Activated T-cell treated with anti-CD3 and anti-CD28 coated beads, Interleukin-2, amount 50 U/mL, for 24 hours (primary cell): ENCODE measurements around the gene DSCAML1.
A peak's percentile ranks its signal among the peaks of the same experiment; 100 is the strongest.

Experiments
- DNase-seq: peaks from one replicate; pipeline ENCODE4 v3.0.0-alpha.2; 2020
- H3K27ac Mint-ChIP-seq: 2 replicates; pipeline ENCODE4 v1.8.0; 2020; ENCODE audit warnings: mild to moderate bottlenecking, mixed read lengths
- H3K27me3 Mint-ChIP-seq: 2 replicates; pipeline ENCODE4 v1.8.0; 2020; ENCODE audit warnings: mixed read lengths
- H3K36me3 Mint-ChIP-seq: 2 replicates; pipeline ENCODE4 v1.8.0; 2020; ENCODE audit warnings: low read depth, mixed read lengths
- H3K4me1 Mint-ChIP-seq: 2 replicates; pipeline ENCODE4 v1.8.0; 2020; ENCODE audit warnings: low read depth, mixed read lengths
- H3K4me3 Mint-ChIP-seq: 2 replicates; pipeline ENCODE4 v1.8.0; 2020; ENCODE audit warnings: mild to moderate bottlenecking, moderate library complexity, mixed read lengths
- H3K9me3 Mint-ChIP-seq: 2 replicates; pipeline ENCODE4 v1.8.0; 2020; ENCODE audit warnings: mixed read lengths

Gene DSCAML1

DNA sequence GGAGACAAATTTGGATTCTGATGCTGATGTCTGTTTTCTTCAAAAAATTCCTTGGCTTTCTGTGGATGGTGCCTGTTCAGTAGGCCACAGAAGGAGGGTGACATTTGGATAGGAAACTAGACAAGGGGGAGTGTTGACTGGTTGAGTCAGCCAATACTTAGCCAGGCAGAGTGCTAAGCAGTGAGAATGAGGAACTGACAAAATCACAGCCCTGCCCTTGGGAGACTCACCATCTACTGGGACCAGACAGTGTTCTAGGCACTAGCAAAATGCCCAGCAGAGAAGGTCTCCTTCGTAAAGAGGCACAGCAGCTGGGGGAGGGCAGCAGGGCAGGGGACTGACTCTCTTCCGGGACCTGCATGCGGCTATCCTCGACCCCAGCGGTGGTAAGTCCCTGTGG, 190.2 kb downstream of the DSCAML1 start:
- H3K27ac Mint-ChIP-seq: no peak overlapping the region
- H3K9me3 Mint-ChIP-seq: no peaks in the 10 kb centered on the region
- no peak overlapping the region for H3K4me3 Mint-ChIP-seq
- H3K27me3 Mint-ChIP-seq: peaks cover 6% of the 10 kb centered on the region
- H3K36me3 Mint-ChIP-seq: no peaks in the 10 kb centered on the region
- DNase-seq: no peak
- peaks cover 24% of the 10 kb centered on the region for H3K4me1 Mint-ChIP-seq

- H3K27ac Mint-ChIP-seq: no peak overlapping the region
- peaks cover 2% of the 10 kb centered on the region for H3K27me3 Mint-ChIP-seq
- H3K9me3 Mint-ChIP-seq: no peaks in the 10 kb centered on the region
- H3K4me3 Mint-ChIP-seq: no peak overlapping the region
- no peaks in the 10 kb centered on the region for H3K36me3 Mint-ChIP-seq
- peaks cover 24% of the 10 kb centered on the region for H3K4me1 Mint-ChIP-seq
- DNase-seq: no peak
Measured at GRCh38 chr11:117606211-117606610, 190.8 kb downstream of the DSCAML1 start.

DNA sequence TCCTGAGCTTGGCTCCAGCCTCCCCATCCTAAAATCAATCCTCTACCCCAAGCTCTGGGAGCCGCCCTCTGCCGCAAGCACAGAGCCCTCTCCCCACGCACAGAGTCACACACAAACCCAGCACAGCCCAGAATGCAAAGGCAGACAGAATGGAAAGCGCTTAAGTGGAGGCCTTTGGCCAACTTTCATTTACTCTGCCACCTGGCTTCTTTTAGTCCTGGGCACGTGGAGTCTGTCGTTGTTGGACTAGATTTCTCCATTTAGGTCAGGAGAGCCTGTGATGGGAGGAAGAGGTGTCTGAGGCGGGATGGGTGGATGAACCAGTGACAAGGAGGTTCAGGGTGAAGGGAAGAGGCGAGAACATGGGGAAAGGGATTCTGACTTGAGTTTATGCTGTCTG, 191.7 kb downstream of the DSCAML1 start:
- H3K27me3 Mint-ChIP-seq: peaks cover 4% of the 10 kb centered on the region
- H3K4me1 Mint-ChIP-seq: peaks cover 21% of the 10 kb centered on the region
- no peaks in the 10 kb centered on the region for H3K9me3 Mint-ChIP-seq
- H3K36me3 Mint-ChIP-seq: no peaks in the 10 kb centered on the region
- H3K4me3 Mint-ChIP-seq: no peak overlapping the region
- no peak for DNase-seq
- H3K27ac Mint-ChIP-seq: no peak overlapping the region

DNA sequence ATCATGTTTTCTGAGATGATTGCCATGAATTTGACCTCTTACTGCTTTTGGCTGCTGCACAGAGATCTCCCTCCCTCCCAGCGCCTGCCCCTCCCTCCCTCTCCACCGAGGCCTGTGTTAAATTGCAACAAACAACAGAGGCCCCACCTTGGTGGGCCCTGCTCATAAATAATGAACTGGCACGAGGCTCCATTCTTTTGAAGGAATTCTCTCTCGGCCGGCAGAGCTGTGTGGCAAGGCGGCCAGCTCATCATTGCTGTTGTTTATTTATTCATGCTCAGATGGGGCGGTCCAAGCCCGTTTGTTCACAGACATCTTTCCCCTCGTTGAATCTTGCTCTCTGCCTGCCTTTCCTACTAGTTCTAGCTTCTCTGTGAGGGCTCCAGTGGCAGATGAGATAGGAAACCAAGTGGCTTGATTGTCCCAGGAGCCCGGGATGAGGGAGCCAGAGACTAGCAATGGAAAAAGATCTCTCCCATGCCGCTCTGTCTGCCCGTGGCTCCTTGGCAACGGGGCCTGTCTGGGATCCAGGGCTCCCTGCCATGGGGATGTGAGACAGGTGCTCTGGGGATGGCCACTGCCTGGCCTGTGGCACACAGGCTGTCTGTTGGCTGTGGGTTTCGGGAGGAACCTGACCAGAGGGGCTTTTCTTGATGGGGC, 192.6 kb downstream of the DSCAML1 start:
- no peaks in the 10 kb centered on the region for H3K9me3 Mint-ChIP-seq
- H3K36me3 Mint-ChIP-seq: no peaks in the 10 kb centered on the region
- no peak overlapping the region for H3K27ac Mint-ChIP-seq
- peaks cover 13% of the 10 kb centered on the region for H3K4me1 Mint-ChIP-seq
- no peak overlapping the region for H3K4me3 Mint-ChIP-seq
- peaks cover 11% of the 10 kb centered on the region for H3K27me3 Mint-ChIP-seq
- DNase-seq: no peak

DNA sequence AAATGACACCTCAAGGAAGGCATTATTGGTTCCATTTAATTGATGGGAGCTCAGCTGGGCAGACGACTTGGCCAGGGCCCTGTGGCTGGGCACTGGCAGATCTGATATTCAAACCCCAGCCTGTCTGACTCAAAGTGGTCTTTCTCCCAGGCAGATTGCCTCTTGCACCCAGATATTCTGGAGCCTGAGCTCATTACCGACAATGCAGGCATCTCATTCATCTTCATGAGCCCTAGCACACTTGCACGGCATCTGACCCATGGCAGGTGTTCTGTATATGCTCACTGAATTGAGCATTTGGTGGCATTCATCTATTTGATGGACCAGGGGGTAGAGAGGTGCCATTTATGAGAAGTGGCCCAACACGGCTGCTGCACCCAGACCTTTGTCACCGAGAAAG, 193.1 kb downstream of the DSCAML1 start:
- no peak for DNase-seq
- no peaks in the 10 kb centered on the region for H3K36me3 Mint-ChIP-seq
- H3K27me3 Mint-ChIP-seq: peaks cover 15% of the 10 kb centered on the region
- H3K4me3 Mint-ChIP-seq: no peak overlapping the region
- H3K27ac Mint-ChIP-seq: no peak overlapping the region
- H3K9me3 Mint-ChIP-seq: no peaks in the 10 kb centered on the region
- H3K4me1 Mint-ChIP-seq: peaks cover 13% of the 10 kb centered on the region

GRCh38 chr11:117601006-117601708, 195.9 kb downstream of the DSCAML1 start:
- DNase-seq: no peak
- Mint-ChIP-seq H3K9me3 (no peaks in the 10 kb centered on the region), H3K36me3 (no peaks in the 10 kb centered on the region), H3K4me3 (no peak overlapping the region), H3K27me3 (peaks cover 28% of the 10 kb centered on the region), H3K4me1 (peaks cover 3% of the 10 kb centered on the region), H3K27ac (no peak overlapping the region)

GRCh38 chr11:117600234-117600783, 196.7 kb downstream of the DSCAML1 start:
- no peak overlapping the region for H3K4me3 Mint-ChIP-seq
- no peaks in the 10 kb centered on the region for H3K4me1 Mint-ChIP-seq
- H3K36me3 Mint-ChIP-seq: no peaks in the 10 kb centered on the region
- no peak overlapping the region for H3K27ac Mint-ChIP-seq
- no peaks in the 10 kb centered on the region for H3K9me3 Mint-ChIP-seq
- peaks cover 29% of the 10 kb centered on the region for H3K27me3 Mint-ChIP-seq
- no peak for DNase-seq

DNA sequence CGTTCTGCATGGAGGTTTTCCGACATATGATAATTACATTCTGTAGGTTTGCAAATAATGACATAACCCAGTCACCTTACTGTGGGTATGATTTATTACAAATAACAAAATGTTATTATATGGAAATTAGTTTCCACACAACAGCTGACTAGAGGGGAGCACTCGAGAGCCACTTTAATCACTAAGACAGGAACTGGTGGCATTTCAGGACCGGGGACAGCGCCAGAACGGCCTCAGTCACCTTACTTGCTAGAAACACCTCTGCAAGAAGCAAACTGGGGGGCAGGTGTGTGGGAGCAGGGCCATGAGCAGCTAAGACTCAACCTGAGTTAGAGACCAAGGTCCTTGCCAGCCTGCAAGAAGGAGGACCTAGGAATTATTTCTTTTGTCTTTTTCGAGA, 199.9 kb downstream of the DSCAML1 start:
- Mint-ChIP-seq H3K9me3 (no peaks in the 10 kb centered on the region), H3K36me3 (no peaks in the 10 kb centered on the region), H3K4me3 (no peak overlapping the region), H3K27ac (no peak overlapping the region), H3K4me1 (no peaks in the 10 kb centered on the region), H3K27me3 (peaks cover 29% of the 10 kb centered on the region)
- peak; percentile 50 for DNase-seq

DNA sequence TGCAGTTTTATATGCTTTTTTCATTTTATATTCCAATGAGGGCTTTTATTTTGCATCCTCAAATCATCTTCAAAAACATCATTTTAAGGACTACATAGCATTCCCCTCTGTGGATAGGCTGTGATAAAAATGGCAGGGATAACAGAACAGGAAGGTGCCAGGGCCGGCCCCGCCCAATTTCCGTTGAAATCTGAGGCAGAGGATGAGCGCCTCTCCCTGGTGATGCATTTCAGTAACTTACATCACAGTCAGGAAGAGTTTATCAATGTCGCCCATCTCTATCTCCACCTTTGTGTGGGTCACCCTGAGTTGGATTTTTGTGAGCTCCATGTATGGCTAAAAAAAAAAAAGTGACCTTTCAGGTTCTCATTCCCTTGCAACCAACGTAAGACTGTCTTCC, 201.6 kb downstream of the DSCAML1 start:
- Mint-ChIP-seq H3K36me3 (no peaks in the 10 kb centered on the region), H3K27me3 (peaks cover 25% of the 10 kb centered on the region), H3K4me1 (no peaks in the 10 kb centered on the region), H3K9me3 (no peaks in the 10 kb centered on the region), H3K27ac (no peak overlapping the region), H3K4me3 (no peak overlapping the region)
- no peak for DNase-seq

GRCh38 chr11:117594721-117595120, 202.3 kb downstream of the DSCAML1 start:
- Mint-ChIP-seq H3K4me3 (no peak overlapping the region), H3K4me1 (no peaks in the 10 kb centered on the region), H3K9me3 (no peaks in the 10 kb centered on the region), H3K27me3 (peaks cover 20% of the 10 kb centered on the region), H3K27ac (no peak overlapping the region), H3K36me3 (no peaks in the 10 kb centered on the region)
- no peak for DNase-seq

- Mint-ChIP-seq H3K4me1 (no peaks in the 10 kb centered on the region), H3K36me3 (no peaks in the 10 kb centered on the region), H3K27me3 (peaks cover 9% of the 10 kb centered on the region), H3K4me3 (no peak overlapping the region), H3K27ac (no peak overlapping the region), H3K9me3 (no peaks in the 10 kb centered on the region)
- no peak for DNase-seq
Measured at GRCh38 chr11:117593065-117593464, 204.0 kb downstream of the DSCAML1 start.

- Mint-ChIP-seq H3K27me3 (peaks cover 4% of the 10 kb centered on the region), H3K27ac (no peak overlapping the region), H3K4me3 (no peak overlapping the region), H3K9me3 (no peaks in the 10 kb centered on the region), H3K36me3 (no peaks in the 10 kb centered on the region), H3K4me1 (no peaks in the 10 kb centered on the region)
- DNase-seq: no peak
Measured at GRCh38 chr11:117591316-117592039, 205.5 kb downstream of the DSCAML1 start.

- H3K27ac Mint-ChIP-seq: no peak overlapping the region
- no peaks in the 10 kb centered on the region for H3K9me3 Mint-ChIP-seq
- H3K27me3 Mint-ChIP-seq: no peaks in the 10 kb centered on the region
- H3K36me3 Mint-ChIP-seq: no peaks in the 10 kb centered on the region
- no peak overlapping the region for H3K4me3 Mint-ChIP-seq
- DNase-seq: no peak
- H3K4me1 Mint-ChIP-seq: no peaks in the 10 kb centered on the region
Measured at GRCh38 chr11:117589063-117589462, 208.0 kb downstream of the DSCAML1 start.

DNA sequence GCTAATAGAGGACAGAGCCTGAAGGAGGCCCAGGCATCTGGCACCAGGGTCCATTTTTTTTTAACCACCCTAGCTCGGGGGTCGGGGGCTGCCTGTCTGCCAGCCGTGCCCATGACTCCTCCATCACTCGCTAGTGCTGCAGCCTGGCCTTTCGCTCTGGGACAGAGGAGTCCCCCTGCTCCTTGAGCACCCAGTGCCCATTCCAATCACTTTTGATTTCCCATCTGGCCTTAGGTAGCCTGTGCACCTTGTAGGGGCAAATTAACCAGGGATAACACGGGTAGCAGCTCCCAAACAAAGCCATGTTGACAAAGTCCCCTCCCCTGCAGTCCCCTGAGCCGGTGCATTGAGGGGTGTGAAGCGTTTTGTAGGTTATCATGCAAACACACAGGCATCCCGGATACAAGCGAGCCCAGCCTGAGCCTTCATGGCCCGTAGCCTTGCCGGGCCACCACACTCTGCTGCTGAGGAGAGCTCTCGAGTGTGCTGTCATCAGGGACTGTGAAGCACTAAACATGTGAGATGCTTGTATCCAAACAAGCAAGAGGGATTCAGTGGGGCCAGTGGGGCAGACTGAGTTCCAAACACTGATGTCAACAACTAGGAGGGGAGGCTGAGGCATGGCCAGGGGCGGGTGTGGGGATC, 208.7 kb downstream of the DSCAML1 start:
- no peaks in the 10 kb centered on the region for H3K4me1 Mint-ChIP-seq

More for the DNA sequence above, 208.7 kb downstream of the DSCAML1 start:
- no peak for DNase-seq
- H3K4me3 Mint-ChIP-seq: no peak overlapping the region
- no peaks in the 10 kb centered on the region for H3K36me3 Mint-ChIP-seq
- no peak overlapping the region for H3K27ac Mint-ChIP-seq
- H3K9me3 Mint-ChIP-seq: no peaks in the 10 kb centered on the region
- H3K27me3 Mint-ChIP-seq: no peaks in the 10 kb centered on the region
